ENCODE measurements around the gene ENKUR. TPM values are rescaled to one million over a fixed set of nuclear protein-coding genes. Genes with fewer than 3 reads are reported as not detected.
A peak's percentile ranks its signal among the peaks of the same experiment; 100 is the strongest.
"Not testable (repeated sequence)": the region's sequence is repeated elsewhere in the genome, so short reads cannot be mapped to it uniquely, and the experiment has no call there.

The ENKUR gene
- total RNA-seq, 1 experiment from 2014 or later = not detected

DNA sequence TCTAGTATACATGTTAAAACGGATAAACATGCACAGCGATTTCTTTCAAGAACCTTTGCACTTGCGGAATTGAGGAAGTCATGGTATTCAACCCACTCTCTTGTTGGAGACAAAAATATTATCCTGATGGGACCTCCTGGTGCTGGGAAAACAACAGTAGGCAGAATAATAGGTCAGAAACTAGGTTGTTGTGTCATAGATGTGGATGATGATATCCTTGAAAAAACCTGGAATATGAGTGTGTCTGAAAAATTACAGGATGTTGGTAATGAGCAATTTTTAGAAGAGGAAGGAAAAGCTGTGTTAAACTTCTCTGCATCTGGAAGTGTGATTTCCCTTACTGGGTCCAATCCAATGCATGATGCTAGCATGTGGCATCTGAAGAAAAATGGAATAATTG, 7.3 kb upstream of the ENKUR start:
- no peak for DNase-seq (ENCODE audit: low read depth)

DNA sequence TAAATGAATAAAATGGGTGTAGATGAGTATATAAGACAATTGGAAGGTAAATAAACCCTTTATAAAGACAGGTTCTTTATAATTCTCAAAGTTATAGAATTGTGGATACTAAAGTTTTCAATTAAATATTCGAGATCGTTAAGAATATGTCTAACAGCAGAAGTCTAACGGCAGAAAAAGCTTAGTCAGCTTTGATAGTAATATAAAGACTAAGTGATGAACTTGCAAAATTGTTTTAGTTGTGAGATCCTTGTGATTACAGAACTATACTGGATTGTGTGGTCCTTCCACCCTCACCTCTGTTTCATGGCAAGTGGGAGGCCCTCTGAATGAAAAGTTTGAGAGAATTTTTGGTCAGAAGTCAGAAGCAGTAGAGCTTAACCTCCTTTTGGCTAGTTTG, 2.7 kb upstream of the ENKUR start:
- DNase-seq (ENCODE audit: low read depth) = no peak

DNA sequence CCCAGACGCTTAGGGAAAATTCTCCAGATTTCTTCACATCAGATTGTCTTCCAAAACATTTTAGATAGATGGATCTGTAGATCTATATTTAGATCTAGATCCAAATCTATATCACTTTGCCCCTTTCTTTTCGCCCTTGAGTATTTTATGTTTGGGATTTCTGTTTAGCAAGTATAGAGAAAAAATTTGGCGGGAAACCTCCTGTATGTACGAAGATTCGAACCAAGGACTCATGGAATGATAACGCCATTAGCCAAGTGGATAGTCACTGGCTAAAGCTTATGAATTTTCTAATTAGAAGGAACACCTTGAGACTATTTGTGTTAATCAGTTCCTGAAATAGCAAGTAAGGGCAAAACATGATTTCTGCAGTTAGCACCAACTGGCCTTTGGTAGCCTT, 1.7 kb upstream of the ENKUR start:
- DNase-seq (ENCODE audit: low read depth) = no peak

DNA sequence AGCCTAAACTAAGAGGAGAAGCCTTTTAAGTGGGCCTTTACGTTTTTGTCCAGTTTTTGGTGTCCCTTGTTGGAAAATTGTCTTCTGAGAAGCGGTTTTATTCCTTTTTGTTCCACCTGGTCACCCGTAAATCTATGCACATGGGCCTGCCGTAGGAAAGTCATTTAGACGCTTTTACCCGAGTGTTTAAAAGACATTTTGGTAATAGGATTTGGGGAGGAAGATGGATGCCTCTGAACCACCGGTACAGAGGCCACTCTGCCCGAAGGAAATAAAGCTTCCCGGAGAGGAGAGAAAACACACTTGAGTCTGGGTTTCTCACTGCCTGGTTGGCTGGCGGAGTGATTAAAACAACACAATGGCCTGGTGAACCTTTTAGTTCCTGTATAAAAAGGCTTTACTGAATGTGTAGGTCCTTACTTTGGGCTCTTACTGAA, 1.2 kb upstream of the ENKUR start:
- DNase-seq (ENCODE audit: low read depth) = no peak

DNA sequence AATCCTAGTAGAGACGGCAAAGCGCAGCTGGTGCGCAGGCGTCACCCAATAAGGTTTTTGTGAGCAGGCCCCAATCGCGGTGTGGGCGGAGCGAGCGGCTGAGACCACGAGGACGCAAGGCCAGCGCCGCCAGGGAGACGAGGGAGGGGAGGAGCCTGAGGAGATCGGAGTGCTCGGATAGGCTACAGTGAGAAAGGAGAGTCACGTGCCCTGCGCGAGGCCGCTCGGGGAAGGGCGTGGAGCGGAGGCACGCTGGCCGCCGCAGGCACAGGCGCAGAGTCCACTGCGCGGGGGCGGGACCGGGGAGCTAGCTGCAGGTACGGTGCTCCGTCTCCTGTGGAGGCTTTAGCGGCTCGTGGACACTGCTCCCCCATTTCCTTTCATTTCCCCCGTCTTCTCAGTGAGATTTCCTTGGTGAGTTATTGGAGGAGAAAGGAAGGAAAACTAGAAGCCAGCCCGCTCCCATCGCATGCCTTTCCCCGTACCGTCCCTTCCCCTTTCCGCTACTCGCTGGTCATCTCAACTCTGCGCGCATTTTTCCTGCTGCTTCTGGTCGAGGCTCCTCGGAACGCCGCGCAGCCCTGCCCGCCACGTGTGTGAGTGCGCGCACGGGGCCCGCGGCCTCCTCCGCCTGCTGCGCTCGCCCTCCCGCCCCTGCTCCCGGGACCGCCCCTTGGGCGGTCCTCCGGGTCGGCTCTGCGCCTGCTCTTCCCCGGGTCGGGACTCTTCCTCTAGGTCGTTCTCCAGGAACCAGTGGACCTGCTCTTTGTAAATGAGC, 607 bp upstream of the ENKUR start, which contains the start of gene THNSL1:
Gene THNSL1 (plus strand): TSS at position 237 of the 778 bp plus-strand sequence. CDS start 6,612 bp downstream, outside the sequence.
- DNase-seq (ENCODE audit: low read depth) = peak; percentile 99

DNA sequence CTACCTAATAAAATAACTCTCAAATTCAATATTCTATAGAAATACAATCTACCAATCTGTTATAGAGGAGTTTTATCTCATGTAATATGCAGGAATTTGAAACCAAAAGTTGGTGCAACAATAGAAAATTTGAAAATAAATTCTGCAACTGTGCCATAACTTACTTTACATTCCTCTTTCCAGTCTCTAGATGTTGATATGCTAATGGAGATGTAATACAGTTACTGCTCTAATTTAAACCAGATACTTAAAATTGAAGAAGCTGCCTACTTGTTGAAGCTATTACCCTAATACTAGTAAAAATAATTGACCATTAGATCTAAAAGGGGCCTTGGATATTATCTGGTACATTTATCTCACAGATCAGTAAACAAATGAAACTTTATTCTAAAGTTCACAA, 1.4 kb downstream of the ENKUR start:
- no peak for DNase-seq (ENCODE audit: low read depth)

DNA sequence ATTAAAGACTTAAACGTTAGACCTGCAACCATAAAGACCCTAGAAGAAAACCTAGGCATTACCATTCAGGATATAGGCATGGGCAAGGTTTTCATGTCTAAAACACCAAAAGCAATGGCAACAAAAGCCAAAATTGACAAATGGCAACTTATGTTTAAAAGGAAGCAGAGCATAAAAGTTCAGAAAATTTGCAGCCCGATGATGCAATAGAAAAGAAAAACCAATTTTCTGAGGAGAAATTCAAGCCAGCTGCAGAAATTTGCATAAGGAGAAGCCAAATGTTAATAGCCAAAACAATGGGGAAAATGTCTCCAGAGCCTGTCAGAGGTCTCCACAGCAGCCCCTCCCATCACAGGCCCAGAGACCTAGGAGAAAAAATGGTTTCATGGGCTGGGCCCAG, 4.4 kb downstream of the ENKUR start:
- DNase-seq (ENCODE audit: low read depth) = not testable (repeated sequence)

DNA sequence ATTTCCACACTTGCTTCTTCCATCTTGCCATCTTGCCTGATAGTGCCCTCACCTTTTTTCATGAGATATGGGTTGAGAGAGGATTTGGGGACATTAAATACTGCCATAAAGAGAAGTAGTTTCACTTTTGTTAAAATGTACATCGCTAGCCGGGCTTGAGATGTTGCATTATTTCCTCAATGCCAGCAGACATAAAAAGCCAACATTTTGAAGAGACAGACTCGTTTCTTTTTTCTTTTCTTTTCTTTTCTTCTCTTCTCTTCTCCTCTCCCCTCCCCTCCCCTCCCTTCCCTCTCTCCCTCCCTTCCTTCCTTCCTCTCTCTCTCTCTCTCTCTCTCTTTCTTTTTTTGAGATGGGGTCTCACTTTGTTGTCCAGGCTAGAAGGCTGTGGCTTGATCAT, 17.9 kb downstream of the ENKUR start:
- DNase-seq (ENCODE audit: low read depth) = no peak

DNA sequence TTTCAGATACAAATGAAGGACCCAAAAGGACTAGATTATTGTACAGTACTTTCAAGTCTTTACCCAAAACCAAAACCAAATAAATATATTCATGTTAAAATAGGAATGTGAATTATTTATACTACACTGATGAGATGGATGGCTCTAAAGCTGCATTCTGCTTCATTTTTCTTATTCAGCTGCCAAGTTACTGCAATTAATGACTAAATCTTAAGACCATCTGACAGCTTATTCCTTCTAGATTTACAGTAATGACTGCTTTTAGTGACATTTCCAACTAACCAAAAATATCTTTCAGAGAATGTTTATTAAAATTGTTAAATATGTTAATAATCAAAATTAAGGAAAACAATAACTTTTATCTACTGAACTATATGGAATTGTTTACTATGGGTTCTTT, 20.9 kb downstream of the ENKUR start:
- DNase-seq (ENCODE audit: low read depth) = no peak

DNA sequence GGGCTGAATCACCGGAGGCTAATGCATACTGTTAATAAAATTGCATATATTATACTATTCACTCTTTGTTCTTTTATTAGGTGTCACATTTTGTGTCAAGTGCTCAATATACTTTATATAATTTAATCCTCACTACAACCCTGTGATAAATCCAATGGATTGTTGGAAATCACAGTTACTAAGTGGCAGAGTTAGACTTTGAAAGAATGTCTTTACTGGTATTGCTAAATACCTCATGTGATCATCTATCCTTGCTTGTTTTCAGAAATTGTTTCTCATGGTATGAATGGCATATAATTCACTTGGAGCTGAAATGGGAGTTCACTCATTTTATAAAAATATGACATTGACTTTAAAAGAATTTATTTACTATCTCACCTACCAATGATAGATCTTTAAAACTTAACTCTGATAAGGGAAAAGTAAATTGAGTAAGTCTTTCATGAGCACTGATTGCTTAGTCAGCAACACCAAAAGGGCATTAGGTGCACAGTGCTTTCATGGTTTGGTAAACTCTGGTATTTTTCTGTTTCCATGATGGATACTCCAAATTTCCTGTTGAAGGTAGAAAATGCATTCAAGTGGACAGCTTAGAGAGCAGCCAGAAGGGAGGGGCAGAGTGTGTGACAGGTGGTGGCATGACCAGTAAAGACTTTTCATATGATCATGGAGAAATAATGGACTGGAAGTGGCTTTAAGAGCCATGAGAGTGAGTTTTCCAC, 22.6 kb downstream of the ENKUR start:
- DNase-seq (ENCODE audit: low read depth) = no peak

DNA sequence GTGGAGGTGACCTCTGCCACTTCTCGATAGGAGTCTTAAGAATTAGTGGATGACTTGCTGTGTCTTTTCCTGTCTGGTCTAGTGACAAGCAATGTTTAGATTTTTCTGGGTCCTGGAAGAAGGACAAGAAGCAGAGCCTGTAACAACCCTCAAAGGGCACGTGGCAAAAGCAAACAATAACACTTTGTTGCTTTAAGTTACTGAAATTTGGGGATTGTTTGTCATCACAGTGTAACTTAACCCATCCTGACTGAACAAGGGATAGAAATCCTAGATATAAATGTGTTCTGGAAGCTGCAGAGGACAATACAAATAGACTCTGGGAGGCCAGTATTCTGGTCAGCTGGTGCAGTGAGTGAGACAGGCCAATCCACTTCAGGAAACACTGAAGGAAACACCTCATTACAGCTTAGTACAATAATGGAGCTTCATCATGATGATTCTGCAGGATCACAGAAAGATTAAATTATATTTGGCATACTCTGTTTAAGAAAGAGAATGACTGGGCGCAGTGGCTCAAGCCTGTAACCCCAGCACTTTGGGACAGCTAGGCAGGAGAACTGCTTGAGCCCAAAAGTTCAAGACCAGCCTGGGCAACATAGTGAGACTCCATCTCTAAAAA, 23.3 kb downstream of the ENKUR start:
- DNase-seq (ENCODE audit: low read depth) = no peak

DNA sequence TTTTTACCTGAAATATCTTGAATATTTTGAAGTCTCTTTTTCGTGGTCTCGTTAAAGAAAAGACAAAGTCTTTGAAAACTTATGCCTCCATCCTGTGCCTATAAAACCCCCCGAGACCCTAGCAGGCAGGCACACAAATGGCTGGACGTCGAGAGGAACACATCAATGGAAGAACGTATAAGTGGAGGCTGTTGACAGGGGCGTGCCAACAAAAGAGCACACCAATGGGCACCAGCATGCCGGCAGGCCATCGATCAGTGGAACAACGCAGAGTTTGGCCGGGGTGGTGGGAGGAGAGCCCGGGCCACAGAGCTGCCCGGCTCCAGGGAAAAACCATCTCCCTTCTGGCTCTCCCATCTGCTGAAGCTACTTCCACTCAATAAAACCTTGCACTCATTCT, 24.7 kb downstream of the ENKUR start:
- DNase-seq (ENCODE audit: low read depth) = no peak

DNA sequence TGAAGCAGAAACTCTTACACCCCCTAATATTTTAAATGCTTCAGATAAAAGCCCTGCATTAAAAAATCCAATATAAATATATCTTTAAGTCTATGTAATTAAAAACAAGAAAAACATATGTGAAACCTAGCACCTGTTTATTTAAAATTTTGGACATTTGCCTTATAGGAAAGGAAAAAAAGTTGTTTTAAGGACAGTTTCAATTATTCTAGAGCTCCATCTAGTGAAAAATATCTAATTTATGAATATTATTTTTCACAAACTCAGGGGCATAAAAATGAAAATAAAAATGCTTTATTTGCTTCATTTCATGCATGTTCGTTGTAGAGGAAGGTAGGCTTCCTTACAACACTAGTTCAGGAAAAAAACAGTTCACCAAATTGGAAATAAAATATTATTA, 26.1 kb downstream of the ENKUR start:
- DNase-seq (ENCODE audit: low read depth) = peak; percentile 8

DNA sequence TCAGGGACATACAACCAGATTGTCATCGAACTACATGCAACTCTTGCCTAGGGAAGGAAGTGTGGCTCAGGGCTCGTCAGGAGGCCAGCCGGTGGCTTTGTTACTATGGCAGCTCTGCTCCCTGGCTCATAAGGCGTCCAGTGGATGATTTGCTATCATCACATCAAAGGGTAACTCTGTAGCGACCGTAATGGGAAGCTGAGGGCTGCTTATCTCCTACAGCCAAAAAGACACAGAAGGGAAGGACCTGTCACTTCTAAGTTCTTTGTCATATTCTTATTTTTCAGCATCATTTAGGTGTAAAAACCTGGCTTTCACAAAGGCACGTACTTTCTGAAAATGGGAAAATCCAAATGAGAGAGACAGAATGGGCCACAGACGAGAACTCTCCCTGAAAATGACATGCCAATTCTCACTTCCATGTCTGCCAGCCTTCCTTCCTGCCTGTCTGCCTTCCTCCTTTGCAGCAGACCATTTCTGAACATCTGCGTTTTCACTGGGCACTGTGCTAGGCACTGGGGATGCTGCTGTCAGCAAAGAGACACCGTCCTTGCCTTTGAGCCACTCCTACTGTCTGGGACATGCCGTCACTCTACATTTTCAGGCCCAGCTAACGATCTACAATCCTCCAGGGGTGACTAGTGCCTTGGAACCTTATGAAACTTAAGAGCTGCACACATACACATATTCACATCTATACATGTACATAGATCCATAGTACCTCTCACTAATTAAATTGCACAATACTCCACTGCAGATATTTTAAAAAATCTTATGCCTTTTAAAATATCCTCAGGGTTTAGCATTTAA, 26.9 kb downstream of the ENKUR start:
- no peak for DNase-seq (ENCODE audit: low read depth)

DNA sequence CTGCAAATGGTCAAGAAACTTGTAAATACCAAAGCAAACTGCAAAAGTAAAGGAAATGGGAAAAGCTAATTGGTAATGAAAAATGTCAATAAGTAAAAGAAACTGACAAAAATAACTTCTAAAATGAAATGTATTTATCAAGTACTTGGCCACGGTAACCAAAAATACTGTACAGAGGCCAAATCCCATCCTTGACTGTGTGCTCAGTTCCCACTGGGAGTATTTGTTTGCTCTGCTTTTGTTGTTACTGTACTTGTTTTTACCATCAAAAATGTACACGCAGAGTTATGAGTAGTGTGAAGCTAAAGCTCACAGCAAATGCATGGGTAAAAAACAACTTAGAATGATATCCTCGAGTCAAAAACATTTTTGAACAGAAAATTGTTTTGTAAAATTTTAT, 31.1 kb downstream of the ENKUR start:
- peak; percentile 13 for DNase-seq (ENCODE audit: low read depth)

DNA sequence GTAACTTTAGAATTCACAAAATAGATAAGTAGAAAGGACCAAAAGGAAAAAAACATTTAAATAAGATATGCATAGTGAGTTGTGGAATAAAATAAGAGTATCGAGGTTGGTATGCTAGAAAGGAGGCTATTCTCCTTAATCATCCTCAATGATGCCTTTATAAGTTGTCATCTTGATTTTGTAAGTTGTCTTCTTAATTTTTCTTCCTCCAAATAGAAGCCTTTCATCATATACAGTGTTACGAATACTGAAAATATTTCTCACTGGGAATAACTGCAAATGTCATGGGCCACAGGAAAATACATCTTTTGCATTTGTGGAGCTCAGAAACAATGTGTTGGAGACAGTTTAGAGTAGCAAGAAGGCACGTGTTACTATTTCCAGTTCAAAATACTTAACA, 32.0 kb downstream of the ENKUR start:
- no peak for DNase-seq (ENCODE audit: low read depth)

DNA sequence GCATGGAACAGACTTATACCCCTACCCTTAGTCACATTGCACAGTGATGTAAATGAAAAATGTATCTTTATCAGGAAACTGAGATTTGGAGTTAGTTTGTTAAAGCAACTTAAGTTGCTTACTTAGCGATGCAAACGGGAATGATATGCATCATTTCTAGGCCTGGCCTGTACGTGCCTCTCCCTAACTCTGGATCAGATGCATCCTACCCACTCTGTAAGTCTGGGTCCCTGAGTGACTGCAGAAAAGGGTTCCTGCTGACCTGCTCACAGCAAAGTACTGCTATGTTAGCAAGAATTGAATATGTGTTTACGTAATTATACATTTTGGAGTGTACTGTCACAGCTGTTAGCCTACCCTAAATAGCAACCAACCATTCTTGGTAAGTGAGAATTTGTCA, 32.8 kb downstream of the ENKUR start:
- DNase-seq (ENCODE audit: low read depth) = no peak

DNA sequence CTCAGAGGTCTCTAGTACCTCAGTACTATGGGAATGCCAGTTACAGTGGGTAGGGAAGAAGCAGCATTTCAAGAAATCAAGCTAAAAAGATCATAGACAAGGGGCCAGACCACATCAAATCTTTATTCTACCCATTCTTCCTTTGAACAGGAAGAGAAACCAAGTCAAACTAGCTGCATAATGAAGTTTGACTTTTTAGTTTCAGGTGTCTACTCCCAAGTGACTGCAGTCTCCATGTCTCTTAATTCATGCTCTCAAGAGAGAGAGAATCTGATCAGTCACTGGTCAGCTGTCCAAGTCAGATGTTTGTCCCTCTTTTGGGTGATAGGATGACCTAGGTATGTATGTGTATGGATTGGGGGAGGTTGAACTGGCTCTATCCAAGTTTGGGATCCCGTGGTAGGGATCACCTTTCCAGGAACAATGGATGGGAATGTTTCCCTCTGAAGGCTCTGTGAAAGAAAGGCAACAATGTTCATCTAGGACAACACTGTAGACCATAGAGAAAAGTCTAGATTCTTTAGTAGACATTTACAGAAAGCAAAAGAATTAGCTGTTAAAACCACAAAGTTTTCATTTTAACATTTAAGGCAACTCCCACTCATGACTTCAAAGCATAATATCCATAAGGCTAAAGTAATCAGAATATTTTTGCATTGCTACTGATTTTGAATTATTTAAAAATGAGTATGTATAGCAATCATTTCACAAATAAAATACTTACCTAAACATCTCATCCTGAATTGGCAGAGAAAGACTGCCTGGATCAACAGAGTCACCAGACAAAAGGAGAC, 33.4 kb downstream of the ENKUR start:
- DNase-seq (ENCODE audit: low read depth) = no peak

DNA sequence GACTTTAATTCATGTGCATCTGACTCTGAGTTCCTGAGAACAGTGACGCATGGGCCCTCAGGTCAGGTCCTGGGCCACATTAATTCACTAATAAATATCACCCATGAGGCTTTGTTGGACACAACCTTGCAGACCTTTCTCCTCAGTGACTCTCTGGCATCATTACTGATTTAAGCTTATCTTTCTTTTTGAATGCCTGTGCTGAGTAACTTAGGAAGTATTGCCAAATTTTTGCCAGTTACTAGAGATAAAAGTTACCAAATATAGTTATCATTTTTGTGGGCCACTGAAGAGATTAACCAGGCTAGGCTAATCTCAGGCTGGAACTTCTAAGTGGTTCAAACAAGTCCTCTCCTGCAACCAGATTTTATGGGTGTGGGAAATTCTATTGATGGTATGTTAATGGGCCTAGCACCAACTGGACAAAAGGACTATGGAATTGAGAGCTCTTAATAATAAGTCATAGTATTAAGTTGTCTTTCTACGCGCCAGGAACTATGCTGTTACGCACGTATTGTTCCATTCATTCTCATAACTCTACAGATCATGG, 34.7 kb downstream of the ENKUR start:
- DNase-seq (ENCODE audit: low read depth) = no peak

DNA sequence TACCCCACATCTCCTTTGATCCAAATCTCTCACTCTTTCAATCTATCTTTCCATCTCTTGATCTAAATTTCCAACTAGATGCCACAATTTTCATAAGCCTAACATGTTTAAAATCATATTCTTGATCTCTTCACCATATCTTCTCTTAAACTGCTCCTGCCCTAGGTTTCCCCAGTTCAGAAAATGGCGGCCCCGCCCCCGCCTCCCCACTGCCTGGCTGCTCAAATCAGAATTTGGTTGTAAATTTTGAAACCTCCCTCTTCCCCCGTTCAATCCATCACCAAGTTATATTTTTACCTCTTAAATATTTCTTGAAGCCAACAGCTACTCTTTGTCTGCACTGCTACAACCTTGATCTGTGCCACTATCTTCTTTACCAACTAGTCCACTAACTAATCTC, 36.3 kb downstream of the ENKUR start:
- DNase-seq (ENCODE audit: low read depth) = no peak

DNA sequence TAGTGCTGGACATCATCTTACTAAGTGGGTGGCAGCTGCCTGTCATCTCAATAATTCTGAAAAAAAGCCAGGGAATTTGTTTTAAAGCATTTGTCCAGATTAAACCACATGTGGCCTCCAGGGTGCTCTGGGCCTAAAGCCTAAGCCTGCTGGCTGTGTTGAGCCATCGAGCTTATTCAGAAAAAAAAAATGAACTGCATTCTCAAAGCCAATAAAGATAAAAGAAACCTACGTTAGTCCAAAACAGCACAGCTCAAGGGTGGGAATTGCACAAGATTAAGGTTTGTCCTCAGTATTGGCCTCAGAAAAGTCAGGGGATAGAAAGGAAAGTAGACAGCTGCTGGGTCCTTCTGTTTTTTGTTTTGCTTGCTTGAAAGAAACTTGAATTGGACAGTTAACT, 41.0 kb downstream of the ENKUR start:
- peak; percentile 74 for DNase-seq (ENCODE audit: low read depth)
